Endothelial cell of umbilical vein (primary cell): ENCODE data around the gene EGFL7. TPM values are rescaled to one million over a fixed set of nuclear protein-coding genes. Genes with fewer than 3 reads are reported as not detected.

Source experiments
- BruUV-seq: library from RNA; stranded (reverse); fragments of 400-500 nt; replicated peaks from 2 replicates; lab custom pipeline; 2021; lab: Mats Ljungman, UMichigan
- CTCF ChIA-PET: fragments of 300-600, 350-600 bp; sonication (Branson Sonifier 250); formaldehyde crosslinking; loops from one replicate; lab custom pipeline; 2021; ENCODE audit warnings: antibody characterized with exemption, inconsistent platforms; lab: Charles Lee
- POLR2A ChIA-PET: fragments of 300-600, 350-600 bp; sonication (Branson Sonifier 250); formaldehyde crosslinking; loops from one replicate; lab custom pipeline; 2021; ENCODE audit warnings: antibody characterized with exemption, inconsistent platforms; lab: Charles Lee
- DNase-seq: peaks from one replicate; pipeline ENCODE4 v3.0.0-alpha.2; 2011; ENCODE audit warnings: low read depth, low spot score
- FAIRE-seq: peaks from 2 replicates; lab custom pipeline; 2011; peaks lifted over from hg19 to GRCh38; lab: Jason Lieb, UNC
- H2AFZ ChIP-seq: 2 replicates; pipeline ENCODE4 v1.6.0; 2012; ENCODE audit warnings: low read depth, low read length, control low read depth, inconsistent platforms
- H3K27ac ChIP-seq: 2 replicates; pipeline ENCODE4 v1.5.1; 2011; ENCODE audit warnings: low read depth, mild to moderate bottlenecking, control low read depth, low read length, moderate library complexity; ENCODE audit not compliant: insufficient read depth
- H3K27me3 ChIP-seq, 2 experiments: 2 replicates each; pipeline versions ENCODE4 v1.6.0 to v1.6.1; 2011; ENCODE audit warnings: low read length in 2 of 2, mixed read lengths in 1 of 2; ENCODE audit not compliant: control insufficient read depth in 2 of 2, insufficient read depth in 2 of 2
- H3K36me3 ChIP-seq, 2 experiments: 2 replicates in 1 of 2; 3 replicates in 1 of 2; pipeline ENCODE4 v1.5.1; 2011; ENCODE audit warnings: low read length in 2 of 2, mild to moderate bottlenecking in 1 of 2, moderate library complexity in 1 of 2; ENCODE audit not compliant: control insufficient read depth in 2 of 2, insufficient read depth in 2 of 2; ENCODE audit errors: extremely low read depth in 1 of 2
- H3K4me1 ChIP-seq: 3 replicates; pipeline ENCODE4 v1.5.1; 2011; ENCODE audit warnings: mild to moderate bottlenecking, low read length; ENCODE audit not compliant: control insufficient read depth, insufficient read depth; ENCODE audit errors: extremely low read depth
- H3K4me2 ChIP-seq: 2 replicates; pipeline ENCODE4 v1.6.1; 2011; ENCODE audit warnings: low read length, control low read depth, mixed read lengths; ENCODE audit not compliant: insufficient read depth
- H3K4me3 ChIP-seq, 3 experiments: fragments of 200-600 bp in 1 of 3; sonication (generic), shearing (Covaris generic) in 1 of 3; replicated peaks in 1 of 3; 2 replicates each; pipeline ENCODE4 v1.5.1; 2011 to 2016; ENCODE audit warnings: control low read depth in 3 of 3, low read length in 3 of 3, mild to moderate bottlenecking in 2 of 3, inconsistent platforms in 1 of 3, low read depth in 1 of 3, moderate library complexity in 1 of 3; ENCODE audit not compliant: insufficient read depth in 1 of 3
- H3K79me2 ChIP-seq: 2 replicates; pipeline ENCODE4 v1.6.0; 2012; ENCODE audit warnings: low read length, inconsistent platforms; ENCODE audit not compliant: control insufficient read depth, insufficient read depth
- H3K9ac ChIP-seq: replicated peaks from 2 replicates; pipeline ENCODE3; 2011; ENCODE audit warnings: low read length, control low read depth; ENCODE audit not compliant: insufficient read depth; ENCODE audit errors: extremely low read depth
- H3K9me1 ChIP-seq: replicated peaks from 3 replicates; pipeline ENCODE4 v1.6.0; 2011; ENCODE audit warnings: mild to moderate bottlenecking, low read length; ENCODE audit not compliant: control insufficient read depth, insufficient read depth; ENCODE audit errors: extremely low read depth
- H3K9me3 ChIP-seq: replicated peaks from 2 replicates; pipeline ENCODE4 v1.5.1; 2012; ENCODE audit warnings: low read length, inconsistent platforms; ENCODE audit not compliant: control insufficient read depth, insufficient read depth
- H4K20me1 ChIP-seq: replicated peaks from 2 replicates; pipeline ENCODE3; 2011; ENCODE audit warnings: mild to moderate bottlenecking, low read length; ENCODE audit not compliant: control insufficient read depth, insufficient read depth; ENCODE audit errors: extremely low read depth
- CTCF ChIP-seq, 2 donors: IDR thresholded peaks; 1 replicate in 1 of 2; 2 replicates in 1 of 2; pipeline ENCODE4 v1.5.1; 2011; ENCODE audit warnings: low read length in 2 of 2, mild to moderate bottlenecking in 2 of 2, moderate library complexity in 2 of 2, control low read depth in 1 of 2, inconsistent platforms in 1 of 2, low read depth in 1 of 2; ENCODE audit not compliant: insufficient read depth in 1 of 2; ENCODE audit errors: extremely low read depth in 1 of 2
- EZH2 ChIP-seq: IDR thresholded peaks from 2 replicates; pipeline ENCODE4 v1.6.1; 2012; ENCODE audit warnings: borderline replicate concordance, low read depth, mild to moderate bottlenecking, moderate library complexity, low read length, inconsistent platforms; ENCODE audit not compliant: severe bottlenecking
- FOS ChIP-seq: IDR thresholded peaks from 2 replicates; pipeline ENCODE4 v1.6.1; 2011; ENCODE audit warnings: mild to moderate bottlenecking, low read length, moderate library complexity, borderline replicate concordance; ENCODE audit not compliant: insufficient read depth
- GATA2 ChIP-seq: IDR thresholded peaks from 2 replicates; pipeline ENCODE4 v1.7.0; 2011; ENCODE audit warnings: low read depth, mild to moderate bottlenecking, moderate library complexity, mixed read lengths, low read length; ENCODE audit not compliant: insufficient read length, insufficient read depth
- JUN ChIP-seq: IDR thresholded peaks from 2 replicates; pipeline ENCODE4 v1.6.1; 2011; ENCODE audit warnings: borderline replicate concordance, low read depth; ENCODE audit not compliant: insufficient read length, insufficient read depth
- MAX ChIP-seq: IDR thresholded peaks from 2 replicates; pipeline ENCODE4 v1.6.1; 2011; ENCODE audit not compliant: insufficient read depth, insufficient read length
- MYC ChIP-seq: IDR thresholded peaks from one replicate; pipeline ENCODE4 v1.6.1; 2011; ENCODE audit warnings: mild to moderate bottlenecking, low read depth, low read length
- POLR2A ChIP-seq: IDR thresholded peaks from 2 replicates; pipeline ENCODE4 v1.6.1; 2012; ENCODE audit warnings: low read depth, mild to moderate bottlenecking, control low read depth, low read length
- POLR2AphosphoS5 ChIP-seq: IDR thresholded peaks from 2 replicates; pipeline ENCODE4 v1.6.1; 2012; ENCODE audit warnings: low read depth, mild to moderate bottlenecking, control low read depth, low read length, moderate library complexity; ENCODE audit not compliant: insufficient read depth
- dilution Hi-C: fragments of 300-500 bp; cut with MboI; formaldehyde crosslinking; loops from one replicate; pipeline ENCODE4 v1.15.0; 2019; ENCODE audit warnings: low sequenced_read_pairs; ENCODE audit not compliant: extremely low pct_ligation_motif_present
- intact Hi-C: fragments of 100-400 bp; cut with micrococcal nuclease; formaldehyde crosslinking; loops from one replicate; pipeline ENCODE4 v1.10.0; 2022
- polyA plus RNA-seq, 4 experiments: library from polyadenylated mRNA; depleted of rRNA in 3 of 4; stranded (reverse) in 3 of 4; unstranded in 1 of 4; fragments of >200 nt; gene quantifications; 2 replicates each; pipeline versions ENCODE4 v1.2.1 to v1.2.3, GENCODE V29; 2011 to 2012; ENCODE audit warnings: missing spikeins in 1 of 4
- total RNA-seq: library from RNA; stranded (reverse); gene quantifications from 2 replicates; pipeline ENCODE4 v1.2.3, GENCODE V29; 2021

The EGFL7 gene
- total and polyA plus RNA-seq, 2 donors (not counting 3 experiments of a cell fraction or from before 2014, with no cell fraction given), result 1,043 to 1,377 TPM

GRCh38 chr9:136707849-136708517 lies 45.3 kb downstream of the EGFL7 start:
- ChIA-PET CTCF (interaction anchor here (1.3 to 1.8 kb wide), 2 partner anchors 10 to 19 kb away, joined by 3 to 7 read pairs; no protein-coding TSS in a partner anchor), POLR2A (no interaction called here)
- H2AFZ ChIP-seq, result no peak overlapping the region
- H3K4me2 ChIP-seq, result no peak overlapping the region
- BruUV-seq, result no TSS peak
- no peaks in the 10 kb centered on the region for H3K4me1 ChIP-seq
- no peak overlapping the region for H3K27ac ChIP-seq
- H3K36me3 ChIP-seq, result no peaks in the 10 kb centered on the region
- peaks cover 1% of the 10 kb centered on the region for H3K79me2 ChIP-seq
- DNase-seq (no peak), FAIRE-seq (no peak)
- H3K27me3 ChIP-seq, result no peaks in the 10 kb centered on the region
- no peaks in the 10 kb centered on the region for H3K9me1 ChIP-seq
- intact Hi-C loops (no loop called here), dilution Hi-C loops (no loop called here)
- no peak overlapping the region for H3K9ac ChIP-seq
- no peak overlapping the region for H3K4me3 ChIP-seq
- no peaks in the 10 kb centered on the region for H3K9me3 ChIP-seq
- H4K20me1 ChIP-seq, result no peaks in the 10 kb centered on the region
- TF ChIP-seq POLR2AphosphoS5 (no peak), CTCF (IDR thresholded peaks at IDR 0.05; ENCODE audit: extremely low read depth in 1 of 2, insufficient read depth in 1 of 2, low read depth in 1 of 2, low read length in 2 of 2) (no peak), EZH2 (no peak), MYC (no peak), FOS (no peak), GATA2 (no peak), JUN (no peak), POLR2A (no peak), MAX (no peak)
